ENCODE results near the gene SPATA32. TPM values are rescaled to one million over a fixed set of nuclear protein-coding genes. Genes with fewer than 3 reads are reported as not detected.

The SPATA32 gene
- total and polyA plus RNA-seq, 12 donors: 0.13 to 0.16 TPM; not detected in 10

- DNase-seq: no peak
- Histone ChIP-seq H3K4me1 (peaks cover 28 to 91% (median 72%) of the 10 kb centered on the region in 9 donors), H3K27ac (peak overlapping the region; percentile 22 to 91 (median 80)), H3K9me3 (no peaks in the 10 kb centered on the region), H3K36me3 (peaks cover 0 to 15% (median 0%) of the 10 kb centered on the region in 9 donors), H3K27me3 (no peaks in the 10 kb centered on the region), H3K4me3 (peak overlapping the region in 3 of 10 donors; percentile 5 to 70 (median 6))
- 44 to 62% methylated on average over 17 of the region's 17 CpGs for WGBS, 2 donors
- intact Hi-C loops (cut with DNase I): loop anchor here in 3 of 10 donors (10.0 kb wide), 2 partner anchors 47 to 87 kb away; partner anchors contain the start of gene MAP3K14 (in 1 of the 3)
- no peak for TF ChIP-seq CTCF (IDR thresholded peaks at IDR 0.05)
- ATAC-seq: peak in 2 of 8 donors; percentile 3 to 38
Measured at GRCh38 chr17:45227926-45228762, 33.8 kb downstream of the SPATA32 start.

- H3K4me1 ChIP-seq: peaks cover 28 to 97% (median 80%) of the 10 kb centered on the region in 9 donors
- H3K27ac ChIP-seq: peak overlapping the region in 9 of 10 donors; percentile 68 to 91 (median 80)
- H3K36me3 ChIP-seq: peaks cover 0 to 7% (median 0%) of the 10 kb centered on the region in 9 donors
- H3K4me3 ChIP-seq: peak overlapping the region in 5 of 10 donors; percentile 10 to 70 (median 27)
- intact Hi-C loops (cut with DNase I): loop anchor here in 3 of 10 donors (10.0 kb wide), 2 partner anchors 47 to 87 kb away; partner anchors contain the start of gene MAP3K14 (in 1 of the 3)
- H3K9me3 ChIP-seq: no peaks in the 10 kb centered on the region
- peak in 1 of 8 donors; percentile 27 for ATAC-seq
- TF ChIP-seq CTCF (IDR thresholded peaks at IDR 0.05): no peak
- no peaks in the 10 kb centered on the region for H3K27me3 ChIP-seq
- DNase-seq: no peak
- 67 to 72% methylated on average over 8 of the region's 8 CpGs for WGBS, 2 donors
Measured at GRCh38 chr17:45227101-45227925, 34.6 kb downstream of the SPATA32 start.

- ATAC-seq: no peak
- TF ChIP-seq CTCF (IDR thresholded peaks at IDR 0.05): no peak
- peaks cover 0 to under 1% (median 0%) of the 10 kb centered on the region in 9 donors for H3K36me3 ChIP-seq
- intact Hi-C loops (cut with DNase I): loop anchor here in 4 of 10 donors (1.0 to 10.0 kb wide), 3 partner anchors 14 to 88 kb away; partner anchors contain the start of gene MAP3K14 (in 1 of the 4)
- peak overlapping the region in 8 of 10 donors; percentile 73 to 91 (median 81) for H3K27ac ChIP-seq
- DNase-seq: no peak
- H3K9me3 ChIP-seq: no peaks in the 10 kb centered on the region
- H3K4me3 ChIP-seq: peak overlapping the region in 4 of 10 donors; percentile 10 to 70 (median 26)
- WGBS, 2 donors: 81 to 90% methylated on average over 3 of the region's 3 CpGs
- peaks cover 28 to 90% (median 78%) of the 10 kb centered on the region in 9 donors for H3K4me1 ChIP-seq
- H3K27me3 ChIP-seq: no peaks in the 10 kb centered on the region
Measured at GRCh38 chr17:45226576-45226975, 35.3 kb downstream of the SPATA32 start.

Data from heart right ventricle (tissue), 16 donors.